DMS79 treated with DMSO at 0.1 percent for 48 hours (cell line): Measurements from ENCODE around the gene DAB2.
"Not testable (repeated sequence)": the region's sequence is repeated elsewhere in the genome, so short reads cannot be mapped to it uniquely, and the experiment has no call there.

Experiments used
- DNase-seq: peaks from one replicate; lab custom pipeline; 2025; lab: John Stamatoyannopoulos, UW

Gene DAB2

GRCh38 chr5:39340506-39340905 lies 84.3 kb downstream of the DAB2 start:
- no peak for DNase-seq

GRCh38 chr5:39337252-39337915 lies 87.4 kb downstream of the DAB2 start:
- no peak for DNase-seq

- DNase-seq: not testable (repeated sequence)
Observed at GRCh38 chr5:39334296-39334695, 90.5 kb downstream of the DAB2 start.

GRCh38 chr5:39333104-39333503 lies 91.7 kb downstream of the DAB2 start:
- DNase-seq: no peak

GRCh38 chr5:39331861-39332381 lies 92.9 kb downstream of the DAB2 start:
- DNase-seq: no peak

- DNase-seq: no peak
Observed at GRCh38 chr5:39328731-39329130, 96.0 kb downstream of the DAB2 start.

- DNase-seq: no peak
Observed at GRCh38 chr5:39323542-39323941, 101.2 kb downstream of the DAB2 start.
